Activated CD4-positive, alpha-beta T cell treated with anti-CD3 and anti-CD28 coated beads, Interleukin-2, amount 10 ng/mL, durations not matched to agents 7 days and 5 days (primary cell): ENCODE results near the gene MYL3. TPM values are rescaled to one million over a fixed set of nuclear protein-coding genes. Genes with fewer than 3 reads are reported as not detected.
"Not testable (repeated sequence)": the region's sequence is repeated elsewhere in the genome, so short reads cannot be mapped to it uniquely, and the experiment has no call there.

ENCODE experiments used
- CTCF ChIA-PET: fragments of 350-600 bp; sonication (Branson Sonifier 250); formaldehyde crosslinking; loops from one replicate; lab custom pipeline; 2021; ENCODE audit warnings: antibody characterized with exemption; lab: Charles Lee
- POLR2A ChIA-PET: fragments of 350-600 bp; sonication (Branson Sonifier 250); formaldehyde crosslinking; loops from one replicate; lab custom pipeline; 2021; ENCODE audit warnings: antibody characterized with exemption; lab: Charles Lee
- DNase-seq: peaks from one replicate; pipeline ENCODE4 v3.0.0-alpha.2; 2020
- H3K27ac Mint-ChIP-seq: one replicate; pipeline ENCODE4 v1.8.0; 2021; ENCODE audit warnings: mild to moderate bottlenecking, moderate library complexity, mixed read lengths
- H3K27me3 Mint-ChIP-seq: one replicate; pipeline ENCODE4 v1.8.0; 2021; ENCODE audit warnings: mixed read lengths
- H3K36me3 Mint-ChIP-seq: one replicate; pipeline ENCODE4 v1.8.0; 2021; ENCODE audit warnings: low read depth, mixed read lengths
- H3K4me1 Mint-ChIP-seq: one replicate; pipeline ENCODE4 v1.8.0; 2021; ENCODE audit warnings: mixed read lengths
- H3K4me3 Mint-ChIP-seq: one replicate; pipeline ENCODE4 v1.8.0; 2021; ENCODE audit warnings: mild to moderate bottlenecking, moderate library complexity, mixed read lengths
- H3K9me3 Mint-ChIP-seq: one replicate; pipeline ENCODE4 v1.8.0; 2021; ENCODE audit warnings: mixed read lengths
- total RNA-seq, 2 experiments: library from RNA; stranded (reverse); gene quantifications; one replicate each; pipeline ENCODE4 v1.2.3, GENCODE V29; 2021

MYL3 gene
- total RNA-seq, 2 experiments from 2014 or later, result not detected

DNA sequence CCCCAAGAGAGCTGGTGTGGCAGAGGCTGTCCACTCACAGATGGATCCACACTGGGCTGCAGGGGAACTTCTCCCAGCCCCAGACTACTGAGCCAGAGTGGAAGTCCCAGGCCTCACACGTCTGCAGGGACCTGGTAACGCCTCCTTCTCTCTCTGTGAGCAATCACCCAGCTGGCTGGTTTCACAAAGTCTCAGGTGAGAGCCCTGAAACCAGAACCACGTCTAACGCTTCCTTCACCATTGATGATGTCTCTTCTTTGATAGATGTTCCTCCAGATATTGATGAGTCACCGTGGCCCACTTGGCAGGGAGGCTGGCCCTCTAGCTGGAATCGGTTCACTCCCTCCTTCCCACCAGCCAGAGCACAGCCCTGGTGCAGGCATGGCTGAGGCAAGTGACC lies 54.5 kb downstream of the MYL3 start:
- CTCF ChIA-PET, result interaction anchor here (0.6 to 1.4 kb wide), 2 partner anchors 12 to 470 kb away, joined by 3 read pairs; no protein-coding TSS in a partner anchor
- H3K9me3 Mint-ChIP-seq, H3K27ac Mint-ChIP-seq, DNase-seq, H3K36me3 Mint-ChIP-seq, H3K4me3 Mint-ChIP-seq, POLR2A ChIA-PET: not testable (repeated sequence)
- H3K27me3 Mint-ChIP-seq, result peaks cover 13% of the 10 kb centered on the region
- peaks cover 23% of the 10 kb centered on the region for H3K4me1 Mint-ChIP-seq

Other genes with a start within 250 kb of the MYL3 start
- gene ALS2CL, start 169.8 kb downstream of the MYL3 start, total RNA-seq, result 10 to 100 TPM; 15.5 to 16.6 TPM
- gene TMIE, start 162.1 kb downstream of the MYL3 start, total RNA-seq, result 1 to 10 TPM; 1.2 to 1.6 TPM
- gene PRSS50, start 145.6 kb downstream of the MYL3 start, total RNA-seq, result not detected
- not detected for gene PTH1R, start 14.3 kb upstream of the MYL3 start, total RNA-seq
- gene CCDC12, start 113.3 kb upstream of the MYL3 start, total RNA-seq, result 10 to 100 TPM; 48.7 to 56.1 TPM
- gene NBEAL2, start 116.2 kb upstream of the MYL3 start, total RNA-seq, result 100 to 1,000 TPM; 194 to 212 TPM